ENCODE measurements around the gene ARHGAP24.

Gene ARHGAP24

DNA sequence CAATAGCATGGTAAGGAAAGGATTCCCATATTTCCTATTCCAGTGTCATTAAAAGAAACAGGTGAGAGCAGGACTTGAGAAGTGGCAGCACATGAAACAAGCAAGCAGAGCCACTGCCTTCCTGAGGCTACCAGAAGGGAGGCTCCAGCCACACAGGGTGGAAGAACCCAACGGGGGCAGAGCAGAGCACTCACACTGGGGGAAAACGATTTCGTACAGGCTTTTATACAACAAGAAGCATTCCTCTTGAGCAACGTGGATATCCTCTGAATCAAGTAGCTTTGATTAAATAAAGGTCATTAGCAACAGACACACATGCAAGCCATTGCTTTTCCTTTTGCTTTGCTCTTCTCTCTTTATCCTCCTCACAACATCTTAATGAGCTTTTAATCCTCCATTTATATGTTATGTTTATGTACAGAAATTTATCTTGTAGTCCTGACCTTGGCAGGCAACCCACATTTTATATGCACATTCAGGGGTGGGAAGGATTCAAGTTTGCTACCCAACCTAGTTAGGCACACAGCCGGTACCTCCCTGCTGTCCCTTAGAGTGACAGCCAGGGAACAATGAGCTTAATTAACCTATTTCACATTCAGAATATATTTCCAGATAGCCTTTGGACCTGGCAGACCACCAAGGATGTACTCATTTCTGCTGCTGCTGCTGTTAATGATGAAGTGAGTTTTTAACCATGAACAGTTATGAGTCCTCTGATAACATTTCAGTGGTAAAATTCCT lies 202.1 kb downstream of the ARHGAP24 start:
- Histone ChIP-seq H2AFZ (ENCODE audit: low read length) (no peak overlapping the region), H3K9ac (ENCODE audit: low read length) (no peak overlapping the region), H3F3A (ENCODE audit: insufficient read depth, low read length) (no peaks in the 10 kb centered on the region), H3K4me2 (ENCODE audit: low read depth, low read length) (no peak overlapping the region), H3K9me2 (replicated peaks; ENCODE audit: insufficient read depth, low read length) (no peaks in the 10 kb centered on the region), H3K27me3 (replicated peaks; ENCODE audit: insufficient read depth, low read length) (no peaks in the 10 kb centered on the region), H3K4me1 (ENCODE audit: low read length) (no peaks in the 10 kb centered on the region), H3K4me3 (ENCODE audit: low read length) (no peak overlapping the region), H3K79me2 (ENCODE audit: low read length) (no peaks in the 10 kb centered on the region), H4K20me1 (ENCODE audit: insufficient read depth, low read length) (no peaks in the 10 kb centered on the region), H3K9me3 (replicated peaks; ENCODE audit: insufficient read depth, low read length) (no peaks in the 10 kb centered on the region), H3K36me3 (replicated peaks; ENCODE audit: insufficient read depth, low read length) (no peaks in the 10 kb centered on the region), H3K27ac (ENCODE audit: low read length) (no peak overlapping the region)
- TF ChIP-seq, protein P1, sequence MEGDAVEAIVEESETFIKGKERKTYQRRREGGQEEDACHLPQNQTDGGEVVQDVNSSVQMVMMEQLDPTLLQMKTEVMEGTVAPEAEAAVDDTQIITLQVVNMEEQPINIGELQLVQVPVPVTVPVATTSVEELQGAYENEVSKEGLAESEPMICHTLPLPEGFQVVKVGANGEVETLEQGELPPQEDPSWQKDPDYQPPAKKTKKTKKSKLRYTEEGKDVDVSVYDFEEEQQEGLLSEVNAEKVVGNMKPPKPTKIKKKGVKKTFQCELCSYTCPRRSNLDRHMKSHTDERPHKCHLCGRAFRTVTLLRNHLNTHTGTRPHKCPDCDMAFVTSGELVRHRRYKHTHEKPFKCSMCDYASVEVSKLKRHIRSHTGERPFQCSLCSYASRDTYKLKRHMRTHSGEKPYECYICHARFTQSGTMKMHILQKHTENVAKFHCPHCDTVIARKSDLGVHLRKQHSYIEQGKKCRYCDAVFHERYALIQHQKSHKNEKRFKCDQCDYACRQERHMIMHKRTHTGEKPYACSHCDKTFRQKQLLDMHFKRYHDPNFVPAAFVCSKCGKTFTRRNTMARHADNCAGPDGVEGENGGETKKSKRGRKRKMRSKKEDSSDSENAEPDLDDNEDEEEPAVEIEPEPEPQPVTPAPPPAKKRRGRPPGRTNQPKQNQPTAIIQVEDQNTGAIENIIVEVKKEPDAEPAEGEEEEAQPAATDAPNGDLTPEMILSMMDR (IDR thresholded peaks at IDR 0.05; ENCODE audit: low read length) = no peak
- TF ChIP-seq EZH2 (optimal IDR thresholded peaks at IDR 0.05; ENCODE audit: low read depth, low read length) (no peak), EZH2phosphoT487 (IDR thresholded peaks at IDR 0.05; ENCODE audit: low read length) (no peak)
- DNase-seq = no peak

DNA sequence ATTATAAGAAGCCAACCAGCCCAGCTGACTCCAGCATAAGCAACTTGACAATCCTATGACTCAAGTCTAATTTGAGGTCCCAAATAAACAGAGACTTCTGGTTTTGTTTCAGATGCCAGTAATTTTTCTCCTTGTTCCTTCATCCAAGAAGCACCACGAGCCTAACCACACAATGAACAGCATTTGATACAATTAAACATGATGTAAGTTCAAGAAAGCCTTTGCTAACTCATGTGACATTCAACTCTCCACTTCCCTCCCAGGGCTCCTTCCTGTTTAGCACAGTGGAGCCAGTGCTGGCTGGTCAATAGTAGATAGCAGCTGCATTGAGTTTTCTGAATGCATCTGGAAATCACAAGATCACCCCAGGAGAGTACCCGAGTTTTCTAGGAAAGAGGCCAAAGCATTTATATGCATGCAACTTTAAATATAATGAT lies 206.3 kb downstream of the ARHGAP24 start:
- Histone ChIP-seq H4K20me1 (ENCODE audit: insufficient read depth, low read length) (no peaks in the 10 kb centered on the region), H3K27me3 (replicated peaks; ENCODE audit: insufficient read depth, low read length) (no peaks in the 10 kb centered on the region), H3K27ac (ENCODE audit: low read length) (no peak overlapping the region), H3K9ac (ENCODE audit: low read length) (no peak overlapping the region), H3K79me2 (ENCODE audit: low read length) (no peaks in the 10 kb centered on the region), H3K9me2 (replicated peaks; ENCODE audit: insufficient read depth, low read length) (no peaks in the 10 kb centered on the region), H3F3A (ENCODE audit: insufficient read depth, low read length) (no peaks in the 10 kb centered on the region), H3K4me3 (ENCODE audit: low read length) (no peak overlapping the region), H3K4me1 (ENCODE audit: low read length) (no peaks in the 10 kb centered on the region), H3K36me3 (replicated peaks; ENCODE audit: insufficient read depth, low read length) (no peaks in the 10 kb centered on the region), H3K4me2 (ENCODE audit: low read depth, low read length) (no peak overlapping the region), H2AFZ (ENCODE audit: low read length) (no peak overlapping the region), H3K9me3 (replicated peaks; ENCODE audit: insufficient read depth, low read length) (no peaks in the 10 kb centered on the region)
- DNase-seq = no peak
- TF ChIP-seq, protein P1 (IDR thresholded peaks at IDR 0.05; ENCODE audit: low read length) = no peak
- TF ChIP-seq EZH2phosphoT487 (IDR thresholded peaks at IDR 0.05; ENCODE audit: low read length) = no peak
- TF ChIP-seq EZH2 (optimal IDR thresholded peaks at IDR 0.05; ENCODE audit: low read depth, low read length) = no peak

DNA sequence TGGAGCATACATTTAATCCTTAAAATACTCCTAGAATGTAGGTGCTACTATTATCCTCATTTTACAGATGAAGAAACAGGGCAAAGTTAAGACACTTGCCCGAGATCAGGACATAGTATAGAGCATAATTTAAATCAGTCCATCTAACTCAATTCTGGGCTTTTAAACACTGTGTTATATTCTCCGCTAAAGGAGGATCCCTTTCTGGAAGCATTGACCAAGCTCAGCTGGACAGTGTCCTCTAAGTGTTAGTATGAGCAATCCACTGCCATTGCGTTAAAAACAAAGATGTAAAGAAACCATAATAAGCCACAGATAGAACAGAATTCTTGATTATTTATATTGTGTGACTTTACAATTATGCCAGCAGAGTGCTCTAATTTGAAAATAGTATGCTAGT lies 207.0 kb downstream of the ARHGAP24 start:
- no peak overlapping the region for H2AFZ ChIP-seq (ENCODE audit: low read length)
- no peaks in the 10 kb centered on the region for H3K27me3 ChIP-seq (replicated peaks; ENCODE audit: insufficient read depth, low read length)
- no peak overlapping the region for H3K27ac ChIP-seq (ENCODE audit: low read length)
- no peaks in the 10 kb centered on the region for H3K9me3 ChIP-seq (replicated peaks; ENCODE audit: insufficient read depth, low read length)
- H3K4me2 ChIP-seq (ENCODE audit: low read depth, low read length) = no peak overlapping the region
- TF ChIP-seq EZH2phosphoT487 (IDR thresholded peaks at IDR 0.05; ENCODE audit: low read length) = no peak
- no peak for TF ChIP-seq EZH2 (optimal IDR thresholded peaks at IDR 0.05; ENCODE audit: low read depth, low read length)
- TF ChIP-seq, protein P1 (IDR thresholded peaks at IDR 0.05; ENCODE audit: low read length) = no peak
- H3K9ac ChIP-seq (ENCODE audit: low read length) = no peak overlapping the region
- no peaks in the 10 kb centered on the region for H4K20me1 ChIP-seq (ENCODE audit: insufficient read depth, low read length)
- H3K4me1 ChIP-seq (ENCODE audit: low read length) = no peaks in the 10 kb centered on the region
- DNase-seq = no peak
- H3K36me3 ChIP-seq (replicated peaks; ENCODE audit: insufficient read depth, low read length) = no peaks in the 10 kb centered on the region
- no peaks in the 10 kb centered on the region for H3K9me2 ChIP-seq (replicated peaks; ENCODE audit: insufficient read depth, low read length)
- no peak overlapping the region for H3K4me3 ChIP-seq (ENCODE audit: low read length)
- no peaks in the 10 kb centered on the region for H3K79me2 ChIP-seq (ENCODE audit: low read length)
- no peaks in the 10 kb centered on the region for H3F3A ChIP-seq (ENCODE audit: insufficient read depth, low read length)

Measured in MM.1S (cell line).